ENCODE data around the gene GTPBP3.
A peak's percentile ranks its signal among the peaks of the same experiment; 100 is the strongest.
"Not testable (repeated sequence)": the region's sequence is repeated elsewhere in the genome, so short reads cannot be mapped to it uniquely, and the experiment has no call there.

GTPBP3 gene, protein sequence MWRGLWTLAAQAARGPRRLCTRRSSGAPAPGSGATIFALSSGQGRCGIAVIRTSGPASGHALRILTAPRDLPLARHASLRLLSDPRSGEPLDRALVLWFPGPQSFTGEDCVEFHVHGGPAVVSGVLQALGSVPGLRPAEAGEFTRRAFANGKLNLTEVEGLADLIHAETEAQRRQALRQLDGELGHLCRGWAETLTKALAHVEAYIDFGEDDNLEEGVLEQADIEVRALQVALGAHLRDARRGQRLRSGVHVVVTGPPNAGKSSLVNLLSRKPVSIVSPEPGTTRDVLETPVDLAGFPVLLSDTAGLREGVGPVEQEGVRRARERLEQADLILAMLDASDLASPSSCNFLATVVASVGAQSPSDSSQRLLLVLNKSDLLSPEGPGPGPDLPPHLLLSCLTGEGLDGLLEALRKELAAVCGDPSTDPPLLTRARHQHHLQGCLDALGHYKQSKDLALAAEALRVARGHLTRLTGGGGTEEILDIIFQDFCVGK

GRCh38 chr19:17336872-17337674 lies at the start of gene GTPBP3:
GTPBP3 (plus strand) TSS chr19:17337553; CDS start chr19:17337612, 59 bp downstream.
- DNase-seq (ENCODE audit: low read depth): peak; percentile 90

- no peak for DNase-seq (ENCODE audit: low read depth)
These were observed 47.9 kb upstream of the GTPBP3 start for GRCh38 chr19:17289489-17289888.

- DNase-seq (ENCODE audit: low read depth): peak; percentile 63
These were observed 44.9 kb upstream of the GTPBP3 start for GRCh38 chr19:17292301-17293074.

GRCh38 chr19:17293605-17294004 lies 43.7 kb upstream of the GTPBP3 start:
- no peak for DNase-seq (ENCODE audit: low read depth)

DNA sequence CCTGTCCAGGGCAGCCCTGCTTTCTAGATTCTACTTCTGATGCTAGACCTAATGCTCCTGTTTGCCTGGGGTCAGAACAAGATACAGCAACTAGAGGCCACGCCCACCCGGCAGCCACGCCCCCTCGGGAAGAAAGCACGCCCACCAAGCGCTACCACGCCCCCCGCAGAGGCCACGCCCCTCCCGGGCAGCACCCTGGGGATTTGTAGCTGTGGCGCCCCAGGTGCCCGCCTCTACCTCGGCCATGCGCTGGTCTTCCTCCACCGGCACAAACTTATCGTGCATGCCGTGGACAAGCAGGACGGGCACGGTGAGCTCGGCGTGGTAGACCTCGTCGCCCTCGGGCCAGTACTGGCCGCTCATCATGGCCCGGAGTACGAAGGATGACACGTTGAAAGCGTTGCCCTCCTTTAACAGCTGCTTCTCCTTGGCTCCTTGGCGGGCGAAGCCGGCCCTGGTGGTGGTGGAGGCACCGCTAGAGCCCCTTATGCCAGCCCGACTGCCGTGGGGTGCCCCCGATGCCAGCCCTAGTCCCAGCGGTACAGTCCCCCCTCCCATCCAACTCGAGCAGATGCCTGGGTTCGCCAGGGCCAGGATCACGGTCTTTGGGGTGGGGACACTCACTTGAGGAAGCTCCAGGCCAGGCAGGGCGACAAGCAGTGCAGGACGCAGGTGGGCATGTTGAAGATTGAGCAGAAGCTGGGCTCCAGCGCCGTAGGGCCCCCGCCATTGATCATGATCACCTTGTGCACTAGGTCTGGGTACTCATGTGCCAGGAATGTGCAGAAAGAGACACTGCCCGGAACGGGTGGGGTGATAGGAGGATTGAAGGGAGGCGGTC lies 43.1 kb upstream of the GTPBP3 start:
- DNase-seq (ENCODE audit: low read depth): no peak

- DNase-seq (ENCODE audit: low read depth): not testable (repeated sequence)
These were observed 41.8 kb upstream of the GTPBP3 start for GRCh38 chr19:17295551-17295950.

DNA sequence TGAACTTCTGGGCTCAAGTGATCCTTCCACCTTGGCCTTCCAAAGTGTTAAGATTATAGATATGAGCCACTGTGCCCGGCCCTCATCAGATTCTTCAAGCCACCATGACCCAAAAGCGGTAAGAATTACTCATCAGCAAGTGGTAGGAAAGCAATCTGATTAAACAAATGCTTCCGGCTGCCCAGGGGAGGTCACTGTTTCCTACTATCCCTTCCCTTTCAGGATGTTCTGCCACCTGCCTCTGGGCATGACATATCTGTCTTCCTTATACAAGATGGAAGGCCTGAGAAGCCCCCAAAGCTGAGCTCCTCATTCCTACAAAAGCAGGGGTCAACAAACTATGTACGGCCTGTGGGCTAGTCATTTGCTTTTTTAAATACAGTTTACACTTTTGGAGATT lies 41.1 kb upstream of the GTPBP3 start:
- no peak for DNase-seq (ENCODE audit: low read depth)

- DNase-seq (ENCODE audit: low read depth): no peak
These were observed 40.4 kb upstream of the GTPBP3 start for GRCh38 chr19:17296976-17297375.

GRCh38 chr19:17300992-17301619 lies 36.2 kb upstream of the GTPBP3 start:
- no peak for DNase-seq (ENCODE audit: low read depth)

GRCh38 chr19:17302391-17303166 lies 34.8 kb upstream of the GTPBP3 start:
- DNase-seq (ENCODE audit: low read depth): peak; percentile 17

- peak; percentile 86 for DNase-seq (ENCODE audit: low read depth)
These were observed 34.0 kb upstream of the GTPBP3 start, which contains the start of gene ABHD8 for GRCh38 chr19:17303167-17303939. ABHD8 (minus strand) TSS chr19:17303425; CDS start chr19:17301616, 1,809 bp downstream.

GRCh38 chr19:17303940-17304267 lies 33.4 kb upstream of the GTPBP3 start:
- DNase-seq (ENCODE audit: low read depth): no peak

DNA sequence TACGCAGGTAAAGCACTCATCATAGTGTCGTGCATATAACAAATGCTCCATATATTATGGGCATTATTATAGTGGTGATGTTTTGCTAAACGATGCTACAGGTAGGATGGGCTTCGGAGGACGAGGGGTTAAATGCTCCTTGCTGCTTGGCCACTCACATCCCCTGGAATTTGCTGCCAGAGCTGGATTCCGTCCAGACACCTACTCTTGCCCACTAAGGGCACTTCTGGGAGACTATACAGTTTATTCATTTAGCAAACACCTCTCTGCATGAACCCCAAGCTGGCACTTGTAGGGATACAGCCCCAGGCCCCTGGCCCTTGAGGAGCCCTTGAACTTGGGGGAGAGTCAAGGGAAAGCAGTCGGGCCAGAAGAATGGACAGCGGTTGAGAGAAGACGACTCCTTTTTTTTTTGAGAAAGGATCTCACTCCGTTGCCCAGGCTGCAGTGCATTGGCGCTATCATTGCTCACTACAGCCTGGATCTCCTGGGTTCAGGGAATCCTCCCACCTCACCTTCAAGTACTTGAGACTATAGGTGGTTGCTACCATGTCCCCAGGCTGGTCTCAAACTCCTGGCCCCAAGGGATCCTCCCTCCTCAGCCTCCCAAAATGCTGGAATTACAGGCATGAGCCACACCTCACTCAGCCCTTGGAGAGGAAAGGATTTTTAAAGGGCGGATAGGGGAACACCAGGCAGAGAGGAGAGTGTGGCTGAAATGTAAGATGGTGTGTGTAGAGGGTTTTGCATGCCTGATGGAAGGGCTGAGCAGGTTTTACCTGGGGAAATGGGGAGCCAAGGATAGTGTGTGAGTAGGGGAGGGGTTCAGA lies 32.8 kb upstream of the GTPBP3 start:
- no peak for DNase-seq (ENCODE audit: low read depth)

- no peak for DNase-seq (ENCODE audit: low read depth)
These were observed 32.2 kb upstream of the GTPBP3 start for GRCh38 chr19:17305216-17305516.

- DNase-seq (ENCODE audit: low read depth): peak; percentile 91
These were observed 31.7 kb upstream of the GTPBP3 start, which contains the start of gene MRPL34 for GRCh38 chr19:17305517-17306284. MRPL34 (plus strand) TSS chr19:17305872; CDS start chr19:17305893, 21 bp downstream.

DNA sequence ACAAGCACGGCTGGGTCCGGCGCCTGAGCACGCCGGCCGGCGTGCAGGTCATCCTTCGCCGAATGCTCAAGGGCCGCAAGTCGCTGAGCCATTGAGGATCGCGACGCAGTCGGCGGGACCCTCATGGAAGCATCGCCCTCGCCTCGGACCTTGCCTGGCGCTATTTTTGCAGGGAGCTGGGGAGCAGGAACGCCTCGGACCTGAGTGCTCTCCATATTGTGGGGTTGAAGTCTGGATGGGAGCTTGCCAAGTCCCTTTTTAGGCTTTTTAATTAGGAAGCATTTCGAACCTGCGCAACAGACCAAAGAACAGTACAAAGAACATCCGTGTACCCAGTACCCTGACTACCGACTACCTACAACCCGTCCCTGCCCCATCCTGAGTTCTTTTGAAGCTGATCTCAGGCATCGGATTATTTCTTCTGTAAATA lies 31.1 kb upstream of the GTPBP3 start:
- no peak for DNase-seq (ENCODE audit: low read depth)

GRCh38 chr19:17307876-17308377 lies 29.4 kb upstream of the GTPBP3 start:
- DNase-seq (ENCODE audit: low read depth): no peak
